Measurements from ENCODE around the gene MCCD1.

The MCCD1 gene

DNA sequence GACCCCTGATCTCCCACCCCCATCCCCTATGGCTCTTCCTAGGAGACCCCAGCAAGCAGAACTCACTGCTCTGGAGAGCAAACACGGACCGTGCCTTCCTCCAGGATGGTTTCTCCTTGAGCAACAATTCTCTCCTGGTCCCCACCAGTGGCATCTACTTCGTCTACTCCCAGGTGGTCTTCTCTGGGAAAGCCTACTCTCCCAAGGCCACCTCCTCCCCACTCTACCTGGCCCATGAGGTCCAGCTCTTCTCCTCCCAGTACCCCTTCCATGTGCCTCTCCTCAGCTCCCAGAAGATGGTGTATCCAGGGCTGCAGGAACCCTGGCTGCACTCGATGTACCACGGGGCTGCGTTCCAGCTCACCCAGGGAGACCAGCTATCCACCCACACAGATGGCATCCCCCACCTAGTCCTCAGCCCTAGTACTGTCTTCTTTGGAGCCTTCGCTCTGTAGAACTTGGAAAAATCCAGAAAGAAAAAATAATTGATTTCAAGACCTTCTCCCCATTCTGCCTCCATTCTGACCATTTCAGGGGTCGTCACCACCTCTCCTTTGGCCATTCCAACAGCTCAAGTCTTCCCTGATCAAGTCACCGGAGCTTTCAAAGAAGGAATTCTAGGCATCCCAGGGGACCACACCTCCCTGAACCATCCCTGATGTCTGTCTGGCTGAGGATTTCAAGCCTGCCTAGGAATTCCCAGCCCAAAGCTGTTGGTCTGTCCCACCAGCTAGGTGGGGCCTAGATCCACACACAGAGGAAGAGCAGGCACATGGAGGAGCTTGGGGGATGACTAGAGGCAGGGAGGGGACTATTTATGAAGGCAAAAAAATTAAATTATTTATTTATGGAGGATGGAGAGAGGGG lies 44.7 kb downstream of the MCCD1 start:
- FAIRE-seq = no peak

DNA sequence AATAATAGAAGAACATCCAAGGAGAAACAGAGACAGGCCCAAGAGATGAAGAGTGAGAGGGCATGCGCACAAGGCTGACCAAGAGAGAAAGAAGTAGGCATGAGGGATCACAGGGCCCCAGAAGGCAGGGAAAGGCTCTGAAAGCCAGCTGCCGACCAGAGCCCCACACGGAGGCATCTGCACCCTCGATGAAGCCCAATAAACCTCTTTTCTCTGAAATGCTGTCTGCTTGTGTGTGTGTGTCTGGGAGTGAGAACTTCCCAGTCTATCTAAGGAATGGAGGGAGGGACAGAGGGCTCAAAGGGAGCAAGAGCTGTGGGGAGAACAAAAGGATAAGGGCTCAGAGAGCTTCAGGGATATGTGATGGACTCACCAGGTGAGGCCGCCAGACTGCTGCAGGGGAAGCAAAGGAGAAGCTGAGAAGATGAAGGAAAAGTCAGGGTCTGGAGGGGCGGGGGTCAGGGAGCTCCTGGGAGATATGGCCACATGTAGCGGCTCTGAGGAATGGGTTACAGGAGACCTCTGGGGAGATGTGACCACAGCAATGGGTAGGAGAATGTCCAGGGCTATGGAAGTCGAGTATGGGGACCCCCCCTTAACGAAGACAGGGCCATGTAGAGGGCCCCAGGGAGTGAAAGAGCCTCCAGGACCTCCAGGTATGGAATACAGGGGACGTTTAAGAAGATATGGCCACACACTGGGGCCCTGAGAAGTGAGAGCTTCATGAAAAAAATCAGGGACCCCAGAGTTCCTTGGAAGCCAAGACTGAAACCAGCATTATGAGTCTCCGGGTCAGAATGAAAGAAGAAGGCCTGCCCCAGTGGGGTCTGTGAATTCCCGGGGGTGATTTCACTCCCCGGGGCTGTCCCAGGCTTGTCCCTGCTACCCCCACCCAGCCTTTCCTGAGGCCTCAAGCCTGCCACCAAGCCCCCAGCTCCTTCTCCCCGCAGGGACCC lies 45.6 kb downstream of the MCCD1 start:
- no peak for FAIRE-seq

- no peak for FAIRE-seq
These were observed 46.7 kb downstream of the MCCD1 start, which contains the start of gene TNF for GRCh38 chr6:31575335-31575901. Gene TNF, plus strand, starts transcription at chr6:31575565. Its CDS starts 177 bp downstream, at chr6:31575742.

DNA sequence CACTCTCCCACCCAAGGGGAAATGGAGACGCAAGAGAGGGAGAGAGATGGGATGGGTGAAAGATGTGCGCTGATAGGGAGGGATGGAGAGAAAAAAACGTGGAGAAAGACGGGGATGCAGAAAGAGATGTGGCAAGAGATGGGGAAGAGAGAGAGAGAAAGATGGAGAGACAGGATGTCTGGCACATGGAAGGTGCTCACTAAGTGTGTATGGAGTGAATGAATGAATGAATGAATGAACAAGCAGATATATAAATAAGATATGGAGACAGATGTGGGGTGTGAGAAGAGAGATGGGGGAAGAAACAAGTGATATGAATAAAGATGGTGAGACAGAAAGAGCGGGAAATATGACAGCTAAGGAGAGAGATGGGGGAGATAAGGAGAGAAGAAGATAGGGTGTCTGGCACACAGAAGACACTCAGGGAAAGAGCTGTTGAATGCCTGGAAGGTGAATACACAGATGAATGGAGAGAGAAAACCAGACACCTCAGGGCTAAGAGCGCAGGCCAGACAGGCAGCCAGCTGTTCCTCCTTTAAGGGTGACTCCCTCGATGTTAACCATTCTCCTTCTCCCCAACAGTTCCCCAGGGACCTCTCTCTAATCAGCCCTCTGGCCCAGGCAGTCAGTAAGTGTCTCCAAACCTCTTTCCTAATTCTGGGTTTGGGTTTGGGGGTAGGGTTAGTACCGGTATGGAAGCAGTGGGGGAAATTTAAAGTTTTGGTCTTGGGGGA lies 47.4 kb downstream of the MCCD1 start:
- FAIRE-seq = no peak

DNA sequence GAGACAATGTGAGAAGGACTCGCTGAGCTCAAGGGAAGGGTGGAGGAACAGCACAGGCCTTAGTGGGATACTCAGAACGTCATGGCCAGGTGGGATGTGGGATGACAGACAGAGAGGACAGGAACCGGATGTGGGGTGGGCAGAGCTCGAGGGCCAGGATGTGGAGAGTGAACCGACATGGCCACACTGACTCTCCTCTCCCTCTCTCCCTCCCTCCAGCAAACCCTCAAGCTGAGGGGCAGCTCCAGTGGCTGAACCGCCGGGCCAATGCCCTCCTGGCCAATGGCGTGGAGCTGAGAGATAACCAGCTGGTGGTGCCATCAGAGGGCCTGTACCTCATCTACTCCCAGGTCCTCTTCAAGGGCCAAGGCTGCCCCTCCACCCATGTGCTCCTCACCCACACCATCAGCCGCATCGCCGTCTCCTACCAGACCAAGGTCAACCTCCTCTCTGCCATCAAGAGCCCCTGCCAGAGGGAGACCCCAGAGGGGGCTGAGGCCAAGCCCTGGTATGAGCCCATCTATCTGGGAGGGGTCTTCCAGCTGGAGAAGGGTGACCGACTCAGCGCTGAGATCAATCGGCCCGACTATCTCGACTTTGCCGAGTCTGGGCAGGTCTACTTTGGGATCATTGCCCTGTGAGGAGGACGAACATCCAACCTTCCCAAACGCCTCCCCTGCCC lies 48.3 kb downstream of the MCCD1 start:
- FAIRE-seq = no peak

DNA sequence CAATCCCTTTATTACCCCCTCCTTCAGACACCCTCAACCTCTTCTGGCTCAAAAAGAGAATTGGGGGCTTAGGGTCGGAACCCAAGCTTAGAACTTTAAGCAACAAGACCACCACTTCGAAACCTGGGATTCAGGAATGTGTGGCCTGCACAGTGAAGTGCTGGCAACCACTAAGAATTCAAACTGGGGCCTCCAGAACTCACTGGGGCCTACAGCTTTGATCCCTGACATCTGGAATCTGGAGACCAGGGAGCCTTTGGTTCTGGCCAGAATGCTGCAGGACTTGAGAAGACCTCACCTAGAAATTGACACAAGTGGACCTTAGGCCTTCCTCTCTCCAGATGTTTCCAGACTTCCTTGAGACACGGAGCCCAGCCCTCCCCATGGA lies 48.8 kb downstream of the MCCD1 start:
- no peak for FAIRE-seq

DNA sequence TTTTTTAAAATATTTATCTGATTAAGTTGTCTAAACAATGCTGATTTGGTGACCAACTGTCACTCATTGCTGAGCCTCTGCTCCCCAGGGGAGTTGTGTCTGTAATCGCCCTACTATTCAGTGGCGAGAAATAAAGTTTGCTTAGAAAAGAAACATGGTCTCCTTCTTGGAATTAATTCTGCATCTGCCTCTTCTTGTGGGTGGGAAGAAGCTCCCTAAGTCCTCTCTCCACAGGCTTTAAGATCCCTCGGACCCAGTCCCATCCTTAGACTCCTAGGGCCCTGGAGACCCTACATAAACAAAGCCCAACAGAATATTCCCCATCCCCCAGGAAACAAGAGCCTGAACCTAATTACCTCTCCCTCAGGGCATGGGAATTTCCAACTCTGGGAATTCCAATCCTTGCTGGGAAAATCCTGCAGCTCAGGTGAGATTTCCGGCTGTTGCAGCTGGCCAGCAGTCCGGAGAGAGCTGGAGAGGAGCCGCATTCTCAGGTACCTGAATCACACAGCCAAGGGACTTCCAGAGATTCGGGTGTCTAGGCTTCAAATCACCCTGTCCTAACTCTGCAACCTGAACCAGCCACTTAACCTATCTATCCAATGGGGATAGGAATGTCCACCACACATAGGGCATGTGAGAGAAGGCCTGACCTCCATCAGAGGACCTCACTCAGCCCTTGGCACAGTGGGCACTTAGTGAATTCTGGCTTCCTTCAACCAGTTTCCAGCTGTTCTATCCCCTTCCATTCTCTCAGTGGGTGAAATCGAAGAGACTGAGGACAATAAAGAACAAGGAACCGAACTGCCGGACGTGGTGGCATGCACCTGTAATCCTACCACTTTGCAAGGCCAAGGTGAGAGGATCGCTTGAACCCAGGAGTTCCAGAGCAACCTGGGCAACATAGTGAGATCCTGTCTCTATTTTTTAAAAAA lies 49.7 kb downstream of the MCCD1 start:
- FAIRE-seq = no peak

DNA sequence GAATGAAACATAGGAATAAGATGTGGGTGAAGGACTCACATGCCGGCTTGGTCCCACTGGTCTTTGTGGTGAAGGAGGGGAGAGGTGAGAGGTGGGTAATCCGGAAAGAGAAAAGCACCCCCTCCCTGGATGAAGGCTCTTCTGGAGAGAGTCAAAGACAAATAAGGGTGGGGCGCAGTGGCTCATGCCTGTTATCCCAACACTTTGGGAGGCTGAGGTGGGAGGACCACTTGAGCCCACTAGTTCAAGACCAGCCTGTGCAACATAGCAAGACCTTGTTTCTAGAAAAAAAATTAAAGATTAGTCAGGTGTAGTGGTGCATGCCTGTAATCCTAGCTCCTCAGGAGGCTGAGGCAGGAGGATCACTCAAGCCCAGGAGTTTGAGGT lies 50.4 kb downstream of the MCCD1 start:
- no peak for FAIRE-seq
